Tongue (tissue), 2 donors: Measurements from ENCODE around the gene SFTA2. TPM values are rescaled to one million over a fixed set of nuclear protein-coding genes. Genes with fewer than 3 reads are reported as not detected.
"Not testable (repeated sequence)": the region's sequence is repeated elsewhere in the genome, so short reads cannot be mapped to it uniquely, and the experiment has no call there.

Experiments
- DNase-seq: peaks from one replicate; pipeline ENCODE4 v3.0.0-alpha.2; 2015
- total RNA-seq: library from RNA; depleted of rRNA; stranded (reverse); fragments of >200 nt; gene quantifications from one replicate; pipeline ENCODE4 v1.2.3, GENCODE V29; 2014

The SFTA2 gene
- total RNA-seq, 1 donor from 2014 or later, result not detected

DNA sequence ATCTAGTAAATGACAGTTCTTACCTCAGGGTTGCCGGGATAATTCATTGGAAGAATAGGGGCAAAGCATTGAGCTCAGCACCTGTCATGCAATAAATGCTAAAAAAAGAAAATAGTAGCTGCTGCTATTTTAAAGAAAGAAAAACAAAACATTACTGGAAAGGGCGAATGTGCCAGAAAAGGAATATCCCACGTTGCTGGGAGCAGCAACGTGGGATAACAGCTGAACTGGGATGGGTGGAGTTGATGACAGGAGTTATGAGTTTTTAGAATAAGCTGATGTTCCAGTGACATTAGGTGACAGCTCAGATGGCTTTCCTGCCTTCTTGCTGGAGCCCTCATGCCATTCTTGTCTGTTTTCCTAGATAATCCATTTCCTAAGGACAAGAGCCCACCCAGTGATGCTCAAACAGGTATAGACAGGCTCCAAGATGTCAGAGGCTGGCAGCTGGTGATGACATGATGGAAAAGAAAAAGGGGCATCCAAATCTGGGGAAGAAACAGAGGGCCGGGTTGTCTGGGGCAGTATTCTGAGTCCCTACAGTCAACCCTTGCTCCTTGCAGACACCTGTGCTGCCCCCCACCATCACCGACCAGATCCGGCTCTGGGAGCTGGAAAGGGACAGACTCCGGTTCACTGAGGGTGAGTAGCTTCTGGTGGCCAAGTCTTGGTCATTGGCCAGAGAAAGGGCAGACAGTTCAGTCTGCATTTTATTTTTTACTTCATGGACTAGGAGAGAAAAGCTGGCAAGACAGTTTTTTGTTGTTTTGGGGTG, 19.0 kb downstream of the SFTA2 start:
- DNase-seq, result peak; percentile 5

DNA sequence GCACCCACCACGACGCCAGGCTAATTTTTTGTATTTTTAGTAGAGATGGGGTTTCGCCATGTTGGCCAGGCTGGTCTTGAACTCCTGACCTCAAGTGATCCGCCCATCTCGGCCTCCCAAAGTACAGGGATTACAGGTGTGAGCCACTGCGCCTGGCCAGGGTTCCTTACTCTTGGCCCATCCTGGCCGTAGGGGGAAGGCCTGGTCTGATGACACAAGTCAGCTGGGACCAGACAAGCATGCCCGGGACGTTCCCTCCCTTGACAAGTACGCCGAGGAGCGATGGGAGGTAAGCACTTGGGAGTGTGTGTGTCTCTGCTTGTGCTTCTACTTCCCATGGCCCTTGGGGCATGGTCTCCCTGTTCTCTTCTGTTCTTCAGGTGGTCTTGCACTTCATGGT, 21.5 kb downstream of the SFTA2 start:
- DNase-seq, result not testable (repeated sequence)

DNA sequence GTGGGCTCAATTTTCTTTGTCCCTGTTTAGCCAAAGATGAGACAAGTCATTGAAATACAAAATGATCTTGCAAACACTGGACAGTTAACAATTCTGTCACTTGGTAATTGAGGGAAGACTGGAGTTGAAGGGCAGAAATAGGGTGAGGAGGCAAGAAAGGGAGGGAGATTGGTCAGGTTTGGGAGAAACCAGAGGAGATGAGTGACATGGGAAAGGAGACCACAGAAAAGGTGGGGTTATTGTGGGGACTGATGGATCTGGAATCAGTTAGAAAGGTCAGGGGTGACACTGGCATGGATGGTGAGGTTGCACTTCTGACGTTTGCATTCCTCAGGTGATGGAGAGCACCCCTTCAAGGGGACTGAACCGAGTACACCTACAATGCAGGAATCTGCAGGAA, 23.3 kb downstream of the SFTA2 start:
- DNase-seq, result no peak

DNA sequence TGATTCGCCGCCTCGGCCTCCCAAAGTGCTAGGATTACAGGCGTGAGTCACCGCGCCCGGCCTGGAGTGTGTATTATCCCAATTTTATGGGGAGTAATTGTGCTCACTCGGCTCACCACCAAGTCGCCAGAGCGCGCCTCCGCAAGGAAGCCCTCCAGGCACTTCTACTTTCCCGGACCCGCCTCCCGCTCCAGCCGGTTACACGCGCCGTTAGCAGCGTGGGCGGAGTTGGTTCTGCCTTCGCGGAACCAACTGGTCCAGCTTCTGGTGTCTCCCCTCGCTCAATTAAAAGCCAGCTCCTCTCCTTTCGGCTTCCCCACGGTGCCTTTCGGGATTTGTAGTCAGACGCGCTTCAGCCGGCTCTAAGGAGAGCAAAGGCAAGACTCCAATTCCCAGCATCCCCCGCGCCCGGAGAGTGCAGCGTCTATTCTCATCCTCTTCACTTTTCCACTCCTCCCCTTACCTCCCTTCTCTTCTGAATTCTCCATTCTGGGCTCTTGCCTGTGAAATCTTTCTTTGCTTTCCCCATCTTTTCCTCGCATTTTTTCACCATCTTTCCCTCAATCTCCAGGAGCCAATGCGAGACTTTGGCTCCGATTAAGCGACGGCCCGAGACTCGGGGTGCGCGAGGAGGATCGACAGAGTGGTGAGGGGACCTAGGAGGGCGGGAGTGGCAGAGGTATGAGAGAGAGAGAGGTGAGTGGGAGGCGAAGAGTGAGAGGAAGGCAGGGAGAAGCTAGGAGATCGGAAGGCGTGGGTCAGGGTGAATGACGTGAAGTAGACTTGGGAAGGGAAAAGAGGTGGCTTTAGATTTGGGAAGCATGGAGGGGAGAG, 24.0 kb downstream of the SFTA2 start, which contains the start of gene GTF2H4:
TSS of gene GTF2H4 (plus strand) at position 450 of the 834 bp plus-strand sequence.
- peak; percentile 100 for DNase-seq

DNA sequence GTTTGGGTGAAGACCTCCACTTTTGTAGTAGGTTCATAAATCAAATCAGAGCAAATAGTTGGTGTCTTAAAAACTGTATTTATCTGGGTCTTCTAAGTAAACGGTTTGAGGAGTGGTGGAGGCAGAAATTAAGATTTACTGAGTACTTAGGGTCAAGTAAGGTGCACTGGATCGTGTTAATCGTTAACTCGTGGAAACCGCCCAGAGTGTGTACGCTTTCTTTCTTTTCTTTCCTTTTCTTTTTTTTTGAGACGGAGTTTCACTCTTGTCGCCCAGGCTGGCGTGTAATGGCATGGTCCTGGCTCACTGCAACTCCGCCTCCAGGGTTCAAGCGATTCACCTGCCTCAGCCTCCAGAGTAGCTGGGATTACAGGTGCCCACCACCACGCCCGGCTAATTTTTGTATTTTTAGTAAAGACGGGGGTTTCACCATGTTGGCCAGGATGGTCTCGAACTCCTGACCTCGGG, 24.6 kb downstream of the SFTA2 start:
- DNase-seq, result not testable (repeated sequence)

DNA sequence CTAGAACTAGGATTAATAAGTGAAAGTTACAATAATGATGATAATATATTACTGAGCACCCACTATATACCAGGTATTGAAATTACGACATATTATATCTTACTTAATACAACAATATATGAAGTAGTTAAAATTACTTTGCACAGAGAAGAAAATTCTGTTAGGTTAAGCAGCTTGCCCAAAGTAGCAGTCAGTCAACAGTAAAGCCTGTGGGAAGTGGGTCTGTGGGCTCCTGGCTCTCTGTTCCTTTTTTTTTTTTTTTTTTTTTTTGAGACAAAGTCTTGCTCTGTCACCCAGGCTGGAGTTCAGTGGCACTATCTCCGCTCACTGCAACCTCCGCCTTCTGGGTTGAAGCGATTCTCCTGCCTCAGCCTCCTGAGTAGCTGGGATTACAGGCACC, 28.7 kb downstream of the SFTA2 start:
- DNase-seq, result no peak

DNA sequence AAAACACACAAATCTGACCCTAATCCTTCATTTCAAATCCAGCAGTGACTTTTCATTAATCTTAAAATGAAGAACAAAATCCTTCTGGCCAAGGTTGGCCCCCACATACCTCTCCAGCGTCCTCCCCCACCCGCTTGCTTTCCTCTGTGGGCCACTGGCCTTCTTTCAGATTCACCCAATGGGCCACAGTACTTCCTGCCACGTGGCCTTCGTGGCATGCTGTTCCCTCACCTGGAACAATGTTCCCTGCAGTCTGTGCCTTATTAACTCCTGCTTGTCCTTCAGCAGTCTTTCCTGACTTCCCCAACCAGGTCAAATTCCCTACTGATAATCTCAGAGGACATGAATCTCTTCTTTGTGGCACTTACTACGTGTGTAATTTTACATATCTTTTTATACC, 29.3 kb downstream of the SFTA2 start:
- DNase-seq, result no peak

DNA sequence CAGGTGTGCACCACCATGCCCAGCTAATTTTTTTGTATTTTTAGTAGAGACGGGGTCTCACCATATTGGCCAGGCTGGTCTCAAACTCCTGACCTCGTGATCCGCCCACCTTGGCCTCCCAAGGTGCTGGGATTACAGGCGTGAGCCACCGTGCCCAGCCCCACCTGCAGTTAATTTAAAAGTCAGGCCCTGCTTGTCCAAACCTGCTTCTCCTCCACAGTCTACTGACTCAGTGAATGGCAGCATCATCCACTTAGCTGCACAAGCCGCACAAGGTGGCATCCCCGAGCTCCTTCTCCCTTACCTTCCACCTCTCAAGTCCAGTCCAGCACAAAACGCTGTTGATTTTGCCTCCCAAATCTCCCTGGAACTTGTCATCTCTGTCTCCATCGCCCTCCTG, 29.8 kb downstream of the SFTA2 start:
- not testable (repeated sequence) for DNase-seq

DNA sequence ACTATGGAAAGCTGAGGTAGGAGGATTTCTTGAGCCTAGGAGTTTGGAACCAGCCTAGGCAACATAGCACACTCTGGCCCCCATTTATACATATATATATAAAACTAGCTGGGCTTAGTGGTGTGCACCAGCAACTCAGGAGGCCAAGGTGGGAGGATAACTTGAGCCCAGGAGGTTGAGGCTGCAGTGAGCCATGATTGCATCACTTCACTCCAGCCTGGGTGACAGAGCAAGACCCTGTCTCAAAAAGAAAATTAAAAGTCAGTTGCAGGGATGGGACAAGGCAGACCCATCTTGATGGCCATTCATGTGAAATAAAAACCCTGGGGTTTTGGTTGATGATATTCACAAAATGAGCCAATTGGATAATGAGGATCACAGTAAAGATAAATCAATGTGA, 30.5 kb downstream of the SFTA2 start:
- no peak for DNase-seq

DNA sequence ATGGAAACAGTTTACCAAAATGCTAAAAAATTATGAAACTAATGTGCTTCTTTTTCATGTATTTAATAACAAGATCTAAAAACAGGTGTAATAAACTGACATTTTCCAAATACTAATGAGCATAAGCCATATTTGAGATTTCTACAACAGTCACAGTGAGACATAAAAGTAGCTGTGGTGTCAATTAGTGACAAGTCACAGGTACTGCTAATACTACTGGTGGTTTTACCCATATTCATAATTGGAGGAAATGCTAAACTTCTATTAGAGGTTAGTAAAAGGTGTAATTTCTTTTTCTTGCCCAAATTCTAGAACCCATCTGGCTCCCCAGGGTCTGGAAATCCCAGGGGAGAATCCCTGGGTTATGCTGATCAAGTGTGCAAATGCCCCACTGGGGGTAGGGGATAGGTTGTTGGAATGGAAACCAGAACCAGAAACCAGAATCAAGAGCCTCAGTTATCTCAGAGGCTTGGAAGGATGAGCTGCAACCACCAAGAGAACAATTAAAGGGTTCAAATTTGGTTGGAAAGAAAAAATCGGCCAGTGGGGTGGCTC, 31.0 kb downstream of the SFTA2 start:
- no peak for DNase-seq

DNA sequence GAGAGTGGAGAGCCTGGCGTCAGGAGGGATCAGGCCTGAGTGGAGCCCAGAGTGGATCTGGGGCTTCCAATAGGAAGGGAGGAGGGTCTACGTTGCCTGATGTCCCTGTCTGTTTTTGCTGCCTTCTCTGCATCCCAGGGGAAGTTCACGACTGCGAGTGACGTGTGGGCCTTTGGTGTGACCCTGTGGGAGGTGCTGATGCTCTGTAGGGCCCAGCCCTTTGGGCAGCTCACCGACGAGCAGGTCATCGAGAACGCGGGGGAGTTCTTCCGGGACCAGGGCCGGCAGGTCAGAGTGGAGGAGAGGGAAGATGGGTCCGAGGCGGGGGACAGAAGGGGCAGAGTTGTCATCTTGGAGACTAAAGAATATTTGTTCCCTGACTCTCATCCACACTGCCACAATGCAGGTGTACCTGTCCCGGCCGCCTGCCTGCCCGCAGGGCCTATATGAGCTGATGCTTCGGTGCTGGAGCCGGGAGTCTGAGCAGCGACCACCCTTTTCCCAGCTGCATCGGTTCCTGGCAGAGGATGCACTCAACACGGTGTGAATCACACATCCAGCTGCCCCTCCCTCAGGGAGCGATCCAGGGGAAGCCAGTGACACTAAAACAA, 33.1 kb downstream of the SFTA2 start:
- DNase-seq, result no peak

DNA sequence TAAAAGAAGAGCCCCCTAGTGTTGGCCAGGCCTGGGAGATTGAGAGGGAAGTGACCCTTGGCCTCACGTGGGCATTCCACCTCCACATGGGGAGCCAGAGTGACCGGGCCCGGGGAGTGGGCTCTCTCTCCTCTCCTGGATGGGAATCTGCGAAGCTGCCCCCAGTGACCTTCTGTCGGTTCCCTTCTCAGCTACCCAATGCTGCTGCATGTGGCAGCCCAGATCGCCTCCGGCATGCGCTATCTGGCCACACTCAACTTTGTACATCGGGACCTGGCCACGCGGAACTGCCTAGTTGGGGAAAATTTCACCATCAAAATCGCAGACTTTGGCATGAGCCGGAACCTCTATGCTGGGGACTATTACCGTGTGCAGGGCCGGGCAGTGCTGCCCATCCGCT, 34.1 kb downstream of the SFTA2 start:
- DNase-seq, result no peak

DNA sequence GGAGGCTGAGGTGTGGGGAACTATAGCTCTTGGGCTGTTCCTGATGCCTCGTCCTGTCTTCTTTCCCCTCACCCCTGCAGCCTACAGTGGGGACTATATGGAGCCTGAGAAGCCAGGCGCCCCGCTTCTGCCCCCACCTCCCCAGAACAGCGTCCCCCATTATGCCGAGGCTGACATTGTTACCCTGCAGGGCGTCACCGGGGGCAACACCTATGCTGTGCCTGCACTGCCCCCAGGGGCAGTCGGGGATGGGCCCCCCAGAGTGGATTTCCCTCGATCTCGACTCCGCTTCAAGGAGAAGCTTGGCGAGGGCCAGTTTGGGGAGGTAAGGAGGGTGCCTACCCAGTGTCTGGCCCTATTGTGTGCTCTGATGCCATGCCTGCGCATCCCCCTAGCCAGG, 35.4 kb downstream of the SFTA2 start:
- no peak for DNase-seq

DNA sequence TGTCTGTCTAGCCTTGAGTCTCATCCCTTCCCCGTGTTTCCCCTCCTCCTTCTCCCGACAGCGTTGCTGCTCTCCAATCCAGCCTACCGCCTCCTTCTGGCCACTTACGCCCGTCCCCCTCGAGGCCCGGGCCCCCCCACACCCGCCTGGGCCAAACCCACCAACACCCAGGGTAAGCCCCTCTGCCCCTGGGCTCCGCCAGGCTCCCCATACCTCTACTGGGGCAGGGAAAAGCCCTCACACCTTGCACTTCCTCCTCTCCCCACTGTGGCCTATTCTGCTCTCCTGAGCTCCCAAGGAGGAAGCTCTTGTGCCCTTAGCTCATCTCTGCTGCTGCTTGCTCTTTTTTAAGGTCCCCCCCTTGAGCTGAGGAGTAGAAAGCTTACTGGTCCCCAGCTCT, 36.6 kb downstream of the SFTA2 start:
- DNase-seq, result no peak

DNA sequence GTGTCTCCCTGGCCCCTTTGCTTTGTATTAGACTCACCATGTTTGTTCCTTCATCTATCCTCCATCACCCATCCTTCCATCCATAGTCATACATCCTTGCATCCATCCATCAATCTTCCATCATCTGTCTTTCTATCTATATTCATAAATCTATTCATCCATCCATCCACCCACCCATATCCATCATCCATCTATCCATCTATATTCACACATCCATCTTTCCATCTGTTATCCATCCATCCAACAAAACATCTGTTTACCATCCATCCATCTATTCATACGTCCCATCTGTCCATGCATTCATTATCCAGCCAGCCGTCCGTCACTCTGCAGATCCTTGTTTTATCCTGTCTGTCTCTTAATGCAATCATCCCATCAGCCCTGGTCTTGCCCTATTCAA, 37.0 kb downstream of the SFTA2 start:
- DNase-seq, result no peak

DNA sequence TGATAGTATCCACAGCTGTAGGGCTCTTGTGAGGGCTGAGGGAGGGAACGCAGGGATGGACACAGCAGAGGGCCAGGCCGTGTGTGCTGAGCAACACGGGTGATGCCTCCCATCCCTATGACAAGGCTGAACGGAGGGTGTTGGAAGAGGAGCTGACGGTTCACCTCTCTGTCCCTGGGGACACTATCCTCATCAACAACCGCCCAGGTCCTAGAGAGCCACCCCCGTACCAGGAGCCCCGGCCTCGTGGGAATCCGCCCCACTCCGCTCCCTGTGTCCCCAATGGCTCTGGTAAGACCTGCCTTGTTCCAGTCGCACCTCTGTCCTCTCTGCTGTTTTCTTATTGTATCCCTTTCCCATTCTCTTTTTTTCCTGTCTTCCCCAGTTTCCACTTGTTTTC, 37.6 kb downstream of the SFTA2 start:
- no peak for DNase-seq

DNA sequence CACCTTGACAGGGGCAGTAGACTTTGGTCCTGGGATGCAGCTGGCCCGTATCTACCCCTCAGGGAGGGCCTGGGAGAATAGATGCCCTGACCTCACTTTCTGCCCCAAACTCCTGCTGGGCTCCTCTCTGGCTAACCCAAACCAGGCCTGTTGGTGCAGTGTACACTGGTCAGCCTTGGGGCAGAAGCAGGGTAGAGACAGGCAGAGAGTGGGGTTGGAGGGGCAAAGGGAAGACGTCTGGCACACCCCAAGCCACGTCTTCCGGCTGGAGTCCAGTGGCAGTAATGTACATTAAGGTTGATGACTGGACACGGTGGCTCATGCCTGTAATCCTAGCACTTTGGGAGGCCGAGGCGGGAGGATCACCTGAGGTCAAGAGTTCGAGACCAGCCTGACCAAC, 38.3 kb downstream of the SFTA2 start:
- DNase-seq, result no peak

DNA sequence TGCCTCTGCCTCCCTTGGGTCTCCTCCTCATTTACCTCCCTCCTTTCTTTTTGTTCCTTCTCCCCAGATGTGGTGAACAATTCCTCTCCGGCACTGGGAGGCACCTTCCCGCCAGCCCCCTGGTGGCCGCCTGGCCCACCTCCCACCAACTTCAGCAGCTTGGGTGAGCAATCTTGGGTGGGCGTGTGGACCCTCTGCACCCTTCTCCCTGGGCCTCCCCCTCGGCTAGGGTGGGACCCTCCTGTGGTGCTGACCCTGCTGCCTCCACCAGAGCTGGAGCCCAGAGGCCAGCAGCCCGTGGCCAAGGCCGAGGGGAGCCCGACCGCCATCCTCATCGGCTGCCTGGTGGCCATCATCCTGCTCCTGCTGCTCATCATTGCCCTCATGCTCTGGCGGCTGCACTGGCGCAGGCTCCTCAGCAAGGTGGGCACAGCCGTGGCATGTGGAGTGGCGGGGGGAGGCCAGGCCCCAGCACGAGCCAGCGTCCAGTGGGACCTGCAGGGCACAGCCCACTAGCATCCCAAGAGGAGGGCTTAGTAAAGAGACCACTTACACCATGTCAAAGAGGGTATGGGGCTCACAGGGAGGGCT, 38.9 kb downstream of the SFTA2 start:
- no peak for DNase-seq

DNA sequence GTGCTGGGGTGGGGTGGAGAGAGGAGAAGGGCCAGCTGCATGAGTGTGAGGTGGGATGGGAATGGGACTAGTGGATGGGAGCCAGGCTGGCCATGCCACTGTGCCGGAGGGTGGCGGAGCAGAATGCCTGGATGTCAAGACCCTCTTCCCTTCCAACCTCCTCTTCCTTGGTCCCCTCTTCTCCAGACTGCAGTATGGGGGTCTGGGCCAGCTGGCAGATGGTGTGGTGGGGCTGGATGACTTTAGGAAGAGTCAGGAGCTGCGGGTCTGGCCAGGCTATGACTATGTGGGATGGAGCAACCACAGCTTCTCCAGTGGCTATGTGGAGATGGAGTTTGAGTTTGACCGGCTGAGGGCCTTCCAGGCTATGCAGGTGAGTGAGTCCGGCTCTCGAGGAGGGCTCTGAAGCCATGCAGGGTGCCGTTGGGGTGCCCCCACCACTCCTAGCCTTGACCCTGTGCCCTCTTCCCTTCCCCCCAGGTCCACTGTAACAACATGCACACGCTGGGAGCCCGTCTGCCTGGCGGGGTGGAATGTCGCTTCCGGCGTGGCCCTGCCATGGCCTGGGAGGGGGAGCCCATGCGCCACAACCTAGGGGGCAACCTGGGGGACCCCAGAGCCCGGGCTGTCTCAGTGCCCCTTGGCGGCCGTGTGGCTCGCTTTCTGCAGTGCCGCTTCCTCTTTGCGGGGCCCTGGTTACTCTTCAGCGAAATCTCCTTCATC, 40.0 kb downstream of the SFTA2 start:
- no peak for DNase-seq

DNA sequence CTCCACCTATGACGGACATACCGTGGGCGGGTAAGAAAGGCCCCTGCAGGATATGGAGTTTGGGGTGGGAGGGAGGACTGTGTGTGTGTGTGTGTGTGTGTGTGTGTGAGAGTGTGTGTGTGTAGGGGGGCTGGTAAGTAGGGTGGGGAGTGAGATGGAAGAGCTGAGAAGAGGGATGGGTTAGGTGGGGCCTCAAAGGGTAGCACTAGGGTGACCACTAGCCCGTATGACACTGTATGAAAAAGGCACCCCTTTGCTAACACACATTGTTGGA, 40.6 kb downstream of the SFTA2 start:
- no peak for DNase-seq

DNA sequence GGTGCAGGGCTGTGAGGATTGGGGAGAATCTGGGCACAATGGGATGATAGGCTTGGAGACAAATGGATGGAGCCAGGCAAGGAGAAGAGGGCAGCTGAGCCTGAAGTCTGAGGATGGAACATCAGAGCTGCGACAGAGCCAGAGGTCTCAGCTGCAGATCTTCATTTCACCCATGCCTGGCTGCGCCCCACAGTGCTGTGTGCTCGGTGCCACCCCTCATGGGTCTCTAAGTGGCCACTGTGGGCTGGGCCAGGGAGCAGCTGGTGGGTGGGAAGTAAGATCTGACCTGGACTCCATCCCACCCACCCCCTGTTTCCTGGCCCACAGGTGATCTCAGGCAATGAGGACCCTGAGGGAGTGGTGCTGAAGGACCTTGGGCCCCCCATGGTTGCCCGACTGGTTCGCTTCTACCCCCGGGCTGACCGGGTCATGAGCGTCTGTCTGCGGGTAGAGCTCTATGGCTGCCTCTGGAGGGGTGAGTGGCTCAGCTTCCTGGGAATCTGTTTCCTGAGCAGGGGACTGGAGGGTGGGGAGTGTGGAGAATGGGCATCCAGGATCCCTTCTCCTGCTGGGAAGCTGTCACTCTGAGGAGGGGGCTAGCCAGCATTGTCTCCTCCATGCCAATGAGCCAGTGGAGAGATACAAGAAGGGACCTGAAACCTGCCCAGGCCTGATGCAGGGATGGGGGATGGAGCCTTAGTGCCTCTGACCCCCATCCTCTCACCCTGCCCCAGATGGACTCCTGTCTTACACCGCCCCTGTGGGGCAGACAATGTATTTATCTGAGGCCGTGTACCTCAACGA, 41.1 kb downstream of the SFTA2 start:
- DNase-seq, result no peak
